Sigmoid colon (tissue), 7 donors: ENCODE results near the gene MTR. TPM values are rescaled to one million over a fixed set of nuclear protein-coding genes. Genes with fewer than 3 reads are reported as not detected.
A peak's percentile ranks its signal among the peaks of the same experiment; 100 is the strongest.

Source experiments
- DNase-seq: peaks from one replicate; pipeline ENCODE4 v3.0.0-alpha.2; 2019
- H3K27ac ChIP-seq, 4 donors: fragments of 200-600 bp; sonication (generic); one replicate each; pipeline ENCODE4 v1.5.1; 2016 to 2019; ENCODE audit warnings: mild to moderate bottlenecking in 1 of 4
- H3K27me3 ChIP-seq, 3 donors: fragments of 200-600 bp; sonication (generic); one replicate each; pipeline ENCODE4 v1.5.1; 2019; ENCODE audit warnings: mild to moderate bottlenecking in 1 of 3
- H3K36me3 ChIP-seq, 4 donors: fragments of 200-600 bp; sonication (generic); one replicate each; pipeline ENCODE4 v1.5.1; 2016 to 2019
- H3K4me1 ChIP-seq, 4 donors: fragments of 200-600 bp; sonication (generic); one replicate each; pipeline ENCODE4 v1.5.1; 2017 to 2019
- H3K4me3 ChIP-seq, 4 donors: fragments of 200-600 bp; sonication (generic); one replicate each; pipeline ENCODE4 v1.5.1; 2017 to 2019; ENCODE audit warnings: mild to moderate bottlenecking in 2 of 4, moderate library complexity in 1 of 4
- H3K9me3 ChIP-seq, 4 donors: fragments of 200-600 bp in 3 of 4; sonication (generic) in 3 of 4; one replicate each; pipeline versions ENCODE4 v1.5.1 to v1.6.1; 2013 to 2019
- CTCF ChIP-seq, 4 experiments: fragments of 450-650 bp in 3 of 4; fragments of 200-600 bp in 1 of 4; IDR thresholded peaks; one replicate each; pipeline ENCODE4 v1.5.1; 2016 to 2019; ENCODE audit warnings: antibody characterized with exemption in 4 of 4, mild to moderate bottlenecking in 3 of 4, moderate library complexity in 2 of 4
- EP300 ChIP-seq, 4 donors: sonication (generic); formaldehyde crosslinking; IDR thresholded peaks; one replicate each; pipeline ENCODE4 v1.6.1; 2017; ENCODE audit warnings: antibody characterized with exemption in 4 of 4
- POLR2A ChIP-seq, 2 donors: fragments of 450-650 bp; IDR thresholded peaks; one replicate each; pipeline ENCODE4 v1.6.1; 2016; ENCODE audit warnings: antibody characterized with exemption in 2 of 2, mild to moderate bottlenecking in 2 of 2, moderate library complexity in 2 of 2
- POLR2AphosphoS5 ChIP-seq, 4 donors: sonication (generic); formaldehyde crosslinking; IDR thresholded peaks; one replicate each; pipeline ENCODE4 v1.6.1; 2017; ENCODE audit warnings: antibody characterized with exemption in 4 of 4
- WGBS, 2 donors: extraction: QIAGEN DNeasy Blood & Tissue Kit; methylation state at CpG; one replicate each; pipeline ENCODE4 v1.1.7; 2013; 5-methylcytosine and 5-hydroxymethylcytosine counted together
- intact Hi-C: fragments of 100-400 bp; cut with DNase I; formaldehyde crosslinking; loops from one replicate; pipeline ENCODE4 v1.15.1; 2023
- polyA plus RNA-seq, 3 donors: library from polyadenylated mRNA; stranded (reverse); fragments of 200-250 nt; gene quantifications; one replicate each; pipeline ENCODE4 v1.2.3, GENCODE V29; 2013
- total RNA-seq, 4 donors: library from RNA; depleted of rRNA; stranded (reverse); fragments of >200 nt; gene quantifications; one replicate each; pipeline ENCODE4 v1.1.0, GENCODE V29; 2016
- donor health status: healthy with polysubstance abuse.
- donor health status: Bipolar disorder and iron deficiency.
- donor health status: healthy.

Gene MTR
- total and polyA plus RNA-seq, 7 donors, result 1.2 to 38.4 (median 28.2) TPM

GRCh38 chr1:236785477-236785876, 9.6 kb upstream of the MTR start:
- no peak for DNase-seq
- H3K27ac ChIP-seq, result no peak overlapping the region
- intact Hi-C loops, result no loop called here
- no peaks in the 10 kb centered on the region for H3K4me1 ChIP-seq
- H3K36me3 ChIP-seq, result no peaks in the 10 kb centered on the region
- no peak overlapping the region for H3K4me3 ChIP-seq
- H3K27me3 ChIP-seq, result no peaks in the 10 kb centered on the region
- H3K9me3 ChIP-seq, result no peaks in the 10 kb centered on the region
- TF ChIP-seq POLR2A (IDR thresholded peaks at IDR 0.05) (no peak), CTCF (IDR thresholded peaks at IDR 0.05) (no peak), POLR2AphosphoS5 (IDR thresholded peaks at IDR 0.05) (no peak), EP300 (IDR thresholded peaks at IDR 0.05) (no peak)
- 77 to 78% methylated on average over 2 of the region's 2 CpGs for WGBS, 2 donors

- Histone ChIP-seq H3K4me1 (no peaks in the 10 kb centered on the region), H3K9me3 (no peaks in the 10 kb centered on the region), H3K27me3 (no peaks in the 10 kb centered on the region), H3K27ac (no peak overlapping the region), H3K4me3 (no peak overlapping the region), H3K36me3 (no peaks in the 10 kb centered on the region)
- intact Hi-C loops, result no loop called here
- TF ChIP-seq CTCF (IDR thresholded peaks at IDR 0.05) (no peak), EP300 (IDR thresholded peaks at IDR 0.05) (no peak), POLR2A (IDR thresholded peaks at IDR 0.05) (no peak), POLR2AphosphoS5 (IDR thresholded peaks at IDR 0.05) (no peak)
- no peak for DNase-seq
- WGBS, 2 donors, result 93 to 97% methylated on average over 16 of the region's 16 CpGs
Measured at GRCh38 chr1:236786453-236786852, 8.6 kb upstream of the MTR start.

GRCh38 chr1:236794585-236795034, 482 bp upstream of the MTR start:
- DNase-seq, result no peak
- H3K27ac ChIP-seq, result peak overlapping the region; percentile 88 to 97 (median 92)
- no peak for TF ChIP-seq EP300 (IDR thresholded peaks at IDR 0.05)
- no peak for TF ChIP-seq CTCF (IDR thresholded peaks at IDR 0.05)
- TF ChIP-seq POLR2A (IDR thresholded peaks at IDR 0.05), result no peak
- no peak for TF ChIP-seq POLR2AphosphoS5 (IDR thresholded peaks at IDR 0.05)
- peaks cover 0 to 34% (median 27%) of the 10 kb centered on the region in 4 donors for H3K4me1 ChIP-seq
- peak overlapping the region; percentile 6 to 97 (median 73) for H3K4me3 ChIP-seq
- H3K9me3 ChIP-seq, result no peaks in the 10 kb centered on the region
- H3K27me3 ChIP-seq, result no peaks in the 10 kb centered on the region
- intact Hi-C loops, result loop anchor here (1.0 to 10.0 kb wide), 4 partner anchors 96 to 510 kb away; partner anchors contain the start of genes ERO1B, HEATR1 and LGALS8
- H3K36me3 ChIP-seq, result no peaks in the 10 kb centered on the region
- WGBS, 2 donors, result 3 to 13% methylated on average over 11 of the region's 11 CpGs

- Histone ChIP-seq H3K36me3 (no peaks in the 10 kb centered on the region), H3K4me1 (peaks cover 0 to 34% (median 27%) of the 10 kb centered on the region in 4 donors), H3K9me3 (no peaks in the 10 kb centered on the region), H3K27ac (peak overlapping the region; percentile 88 to 97 (median 92)), H3K27me3 (no peaks in the 10 kb centered on the region), H3K4me3 (peak overlapping the region; percentile 62 to 97 (median 73))
- WGBS, 2 donors, result 1 to 2% methylated on average over 41 of the region's 41 CpGs
- intact Hi-C loops, result loop anchor here (1.0 to 10.0 kb wide), 4 partner anchors 95 to 511 kb away; partner anchors contain the start of genes ERO1B, HEATR1 and LGALS8
- DNase-seq, result no peak
- TF ChIP-seq EP300 (IDR thresholded peaks at IDR 0.05) (no peak), CTCF (IDR thresholded peaks at IDR 0.05) (no peak), POLR2A (IDR thresholded peaks at IDR 0.05) (no peak), POLR2AphosphoS5 (IDR thresholded peaks at IDR 0.05) (no peak)
Measured at GRCh38 chr1:236795757-236796667, 920 bp downstream of the MTR start.
